ENCODE results near the gene TJP1.

DNA sequence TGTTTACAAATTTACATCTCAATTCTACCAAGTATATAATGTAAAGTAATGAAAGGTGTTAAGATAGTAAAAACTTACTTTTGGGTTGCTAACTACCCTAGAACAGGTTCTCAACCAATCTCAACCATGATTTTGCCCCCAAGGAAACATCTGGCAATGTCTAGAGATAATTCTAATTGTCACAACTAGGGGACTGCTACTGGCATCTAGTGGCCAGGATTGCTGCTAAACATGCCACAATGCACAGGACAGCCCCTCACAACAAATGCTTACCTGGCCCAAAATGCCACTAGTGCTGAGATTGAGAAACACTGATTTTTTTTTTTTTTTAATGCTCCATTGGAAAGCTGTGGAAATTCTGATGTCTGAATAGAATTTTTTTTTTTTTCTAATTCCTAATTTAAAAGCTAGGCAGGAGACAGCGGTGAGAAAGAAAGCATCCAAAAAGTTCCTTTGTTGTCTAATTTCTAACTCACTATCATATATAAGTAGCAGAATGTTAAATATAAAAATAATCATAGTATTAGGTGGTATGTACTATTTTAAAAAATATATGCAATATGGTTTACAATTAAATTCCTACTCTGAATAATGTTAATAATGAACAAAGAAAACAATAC is 81.5 kb downstream of the TJP1 start:
- TF ChIP-seq, protein P1, sequence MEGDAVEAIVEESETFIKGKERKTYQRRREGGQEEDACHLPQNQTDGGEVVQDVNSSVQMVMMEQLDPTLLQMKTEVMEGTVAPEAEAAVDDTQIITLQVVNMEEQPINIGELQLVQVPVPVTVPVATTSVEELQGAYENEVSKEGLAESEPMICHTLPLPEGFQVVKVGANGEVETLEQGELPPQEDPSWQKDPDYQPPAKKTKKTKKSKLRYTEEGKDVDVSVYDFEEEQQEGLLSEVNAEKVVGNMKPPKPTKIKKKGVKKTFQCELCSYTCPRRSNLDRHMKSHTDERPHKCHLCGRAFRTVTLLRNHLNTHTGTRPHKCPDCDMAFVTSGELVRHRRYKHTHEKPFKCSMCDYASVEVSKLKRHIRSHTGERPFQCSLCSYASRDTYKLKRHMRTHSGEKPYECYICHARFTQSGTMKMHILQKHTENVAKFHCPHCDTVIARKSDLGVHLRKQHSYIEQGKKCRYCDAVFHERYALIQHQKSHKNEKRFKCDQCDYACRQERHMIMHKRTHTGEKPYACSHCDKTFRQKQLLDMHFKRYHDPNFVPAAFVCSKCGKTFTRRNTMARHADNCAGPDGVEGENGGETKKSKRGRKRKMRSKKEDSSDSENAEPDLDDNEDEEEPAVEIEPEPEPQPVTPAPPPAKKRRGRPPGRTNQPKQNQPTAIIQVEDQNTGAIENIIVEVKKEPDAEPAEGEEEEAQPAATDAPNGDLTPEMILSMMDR (IDR thresholded peaks at IDR 0.05) = no peak
- TF ChIP-seq POLR2A (IDR thresholded peaks at IDR 0.05) = no peak
